IMR-90 (cell line): Measurements from ENCODE around the gene ACTA2. TPM values are rescaled to one million over a fixed set of nuclear protein-coding genes. Genes with fewer than 3 reads are reported as not detected.

ENCODE experiments used
- ATAC-seq: fragments of 200-7000 bp; cut with Tn5 transposase; 2 replicates; pipeline ENCODE4 v1.9.1; 2020; ENCODE audit warnings: low read depth, mild to moderate bottlenecking, moderate library complexity
- BruUV-seq: library from RNA; stranded (reverse); fragments of 400-500 nt; replicated peaks from 2 replicates; lab custom pipeline; 2021; lab: Mats Ljungman, UMichigan
- CTCF ChIA-PET: fragments of 300-600 bp; formaldehyde crosslinking; extraction: SDS; loops from one replicate; lab custom pipeline; 2021; ENCODE audit warnings: antibody characterized with exemption; lab: Yijun Ruan, JAX
- POLR2A ChIA-PET: fragments of 300-600 bp; sonication (Branson Sonifier 250); formaldehyde crosslinking; loops from one replicate; lab custom pipeline; 2022; ENCODE audit warnings: antibody characterized with exemption; ENCODE audit not compliant: unreplicated experiment; lab: Charles Lee
- DNase-seq: peaks from one replicate; pipeline ENCODE4 v3.0.0; 2013
- H2AFZ ChIP-seq: replicated peaks from 2 replicates; pipeline ENCODE3; 2013; ENCODE audit warnings: low read length, mild to moderate bottlenecking; ENCODE audit not compliant: poor library complexity
- H2AK5ac ChIP-seq: 2 replicates; pipeline ENCODE4 v1.6.1; 2013; ENCODE audit warnings: low read depth, low read length, inconsistent platforms
- H2AK9ac ChIP-seq: replicated peaks from 2 replicates; pipeline ENCODE3; 2013; ENCODE audit warnings: mild to moderate bottlenecking, low read depth, low read length, moderate library complexity; ENCODE audit not compliant: poor library complexity
- H2BK120ac ChIP-seq: 2 replicates; pipeline ENCODE4 v1.6.1; 2013; ENCODE audit warnings: low read depth, low read length, inconsistent platforms
- H2BK15ac ChIP-seq: 3 replicates; pipeline ENCODE4 v1.6.1; 2013; ENCODE audit warnings: low read depth, low read length, inconsistent platforms
- H2BK20ac ChIP-seq: 2 replicates; pipeline ENCODE4 v1.6.1; 2013; ENCODE audit warnings: low read depth, mild to moderate bottlenecking, inconsistent platforms, low read length, moderate library complexity
- H2BK5ac ChIP-seq: 2 replicates; pipeline ENCODE4 v1.6.1; 2013; ENCODE audit warnings: mild to moderate bottlenecking, low read depth, low read length, inconsistent platforms; ENCODE audit not compliant: poor library complexity, severe bottlenecking
- H3K14ac ChIP-seq: replicated peaks from 2 replicates; pipeline ENCODE4 v1.6.1; 2013; ENCODE audit warnings: low read depth, low read length, inconsistent platforms
- H3K18ac ChIP-seq: 2 replicates; pipeline ENCODE4 v1.6.1; 2013; ENCODE audit warnings: low read depth, low read length, control low read depth
- H3K23ac ChIP-seq: 2 replicates; pipeline ENCODE4 v1.6.1; 2013; ENCODE audit warnings: low read depth, low read length, inconsistent platforms
- H3K27ac ChIP-seq: 2 replicates; pipeline ENCODE4 v1.5.1; 2013; ENCODE audit warnings: mild to moderate bottlenecking, control low read depth, low read length; ENCODE audit not compliant: insufficient read depth
- H3K27me3 ChIP-seq: 2 replicates; pipeline ENCODE4 v1.6.1; 2013; ENCODE audit warnings: low read length; ENCODE audit not compliant: control insufficient read depth, insufficient read depth
- H3K36me3 ChIP-seq: 2 replicates; pipeline ENCODE4 v1.6.1; 2013; ENCODE audit warnings: low read length, mixed read lengths; ENCODE audit not compliant: control insufficient read depth, insufficient read depth
- H3K4ac ChIP-seq: 2 replicates; pipeline ENCODE4 v1.6.1; 2013; ENCODE audit warnings: low read depth, low read length, inconsistent platforms
- H3K4me1 ChIP-seq: 2 replicates; pipeline ENCODE4 v1.6.1; 2013; ENCODE audit warnings: low read length, mixed read lengths; ENCODE audit not compliant: control insufficient read depth, insufficient read depth
- H3K4me2 ChIP-seq: 2 replicates; pipeline ENCODE4 v1.6.1; 2013; ENCODE audit warnings: low read depth, mild to moderate bottlenecking, control low read depth, low read length, moderate library complexity
- H3K4me3 ChIP-seq: 2 replicates; pipeline ENCODE4 v1.5.1; 2013; ENCODE audit warnings: low read depth, mild to moderate bottlenecking, control low read depth, low read length, moderate library complexity; ENCODE audit not compliant: insufficient read depth
- H3K56ac ChIP-seq: 2 replicates; pipeline ENCODE4 v1.6.1; 2013; ENCODE audit warnings: low read length, inconsistent platforms; ENCODE audit not compliant: insufficient read depth; ENCODE audit errors: extremely low read depth
- H3K79me1 ChIP-seq, 2 experiments: 2 replicates each; pipeline ENCODE4 v1.6.1; 2013; ENCODE audit warnings: low read length in 2 of 2, inconsistent platforms in 1 of 2, low read depth in 1 of 2
- H3K9ac ChIP-seq: 2 replicates; pipeline ENCODE4 v1.6.1; 2013; ENCODE audit warnings: low read depth, low read length, control low read depth
- H3K9me1 ChIP-seq: 2 replicates; pipeline ENCODE4 v1.6.1; 2013; ENCODE audit warnings: low read length, inconsistent platforms; ENCODE audit not compliant: insufficient read depth
- H3K9me3 ChIP-seq: 2 replicates; pipeline ENCODE4 v1.6.1; 2013; ENCODE audit warnings: low read length; ENCODE audit not compliant: control insufficient read depth, insufficient read depth
- H4K20me1 ChIP-seq: 2 replicates; pipeline ENCODE4 v1.6.1; 2013; ENCODE audit warnings: low read length, inconsistent platforms; ENCODE audit not compliant: insufficient read depth
- H4K5ac ChIP-seq: 2 replicates; pipeline ENCODE4 v1.6.1; 2013; ENCODE audit warnings: mild to moderate bottlenecking, low read depth, low read length, control low read depth
- H4K8ac ChIP-seq, 2 experiments: 2 replicates each; pipeline ENCODE4 v1.6.1; 2013; ENCODE audit warnings: low read depth in 2 of 2, low read length in 2 of 2, control low read depth in 1 of 2, inconsistent platforms in 1 of 2
- H4K91ac ChIP-seq: 2 replicates; pipeline ENCODE4 v1.6.1; 2013; ENCODE audit warnings: low read depth, low read length, inconsistent platforms; ENCODE audit not compliant: insufficient read depth
- BHLHE40 ChIP-seq: fragments of 150-350 bp; IDR thresholded peaks from 2 replicates; pipeline ENCODE4 v1.6.1; 2016; ENCODE audit warnings: mild to moderate bottlenecking, low read depth, low read length
- CEBPB ChIP-seq: IDR thresholded peaks from 2 replicates; pipeline ENCODE4 v1.6.1; 2012; ENCODE audit warnings: low read depth, low read length, improper control_type of control experiment
- FOS ChIP-seq: fragments of 150-350 bp; IDR thresholded peaks from 2 replicates; pipeline ENCODE4 v1.6.1; 2016; ENCODE audit warnings: low read depth, low read length
- MAFK ChIP-seq: IDR thresholded peaks from 2 replicates; pipeline ENCODE4 v1.6.1; 2012; ENCODE audit warnings: low read depth, low read length, improper control_type of control experiment
- NFE2L2 ChIP-seq: fragments of 150-350 bp; IDR thresholded peaks from 2 replicates; pipeline ENCODE4 v1.6.1; 2016; ENCODE audit warnings: low read depth, mild to moderate bottlenecking, low read length
- RAD21 ChIP-seq: IDR thresholded peaks from 2 replicates; pipeline ENCODE4 v1.6.1; 2012; ENCODE audit warnings: low read length, improper control_type of control experiment
- SMC3 ChIP-seq: fragments of 150-350 bp; IDR thresholded peaks from 2 replicates; pipeline ENCODE4 v1.6.1; 2016; ENCODE audit warnings: low read depth, mild to moderate bottlenecking, antibody characterized with exemption, low read length, moderate library complexity
- WGBS, 2 experiments: methylation state at CpG; one replicate each; pipeline versions ENCODE4 v1.1.5 to v1.1.7; 2013; ENCODE audit warnings: missing lambda C conversion rate in 2 of 2; ENCODE audit not compliant: insufficient read length in 1 of 2; ENCODE audit errors: extremely low coverage in 2 of 2; 5-methylcytosine and 5-hydroxymethylcytosine counted together
- dilution Hi-C: fragments of 300-500 bp; cut with HindIII; formaldehyde crosslinking; loops from one replicate; pipeline ENCODE4 v1.14.3; 2018; ENCODE audit warnings: low sequenced_read_pairs; ENCODE audit not compliant: unreplicated experiment
- in situ Hi-C: fragments of 300-500 bp; cut with MboI; formaldehyde crosslinking; loops from 3 replicates; pipeline ENCODE4 v1.14.3; 2019; ENCODE audit warnings: low sequenced_read_pairs, inconsistent platforms, mixed read lengths
- intact Hi-C: fragments of 100-400 bp; cut with micrococcal nuclease; formaldehyde crosslinking; loops from 2 replicates; pipeline ENCODE4 v1.10.0; 2022
- polyA plus RNA-seq, 3 experiments: library from polyadenylated mRNA; depleted of rRNA; stranded (reverse); fragments of >200 nt; gene quantifications; 2 replicates each; pipeline ENCODE4 v1.2.3, GENCODE V29; 2012; ENCODE audit warnings: low replicate concordance in 1 of 3
- total RNA-seq: library from RNA; depleted of rRNA; stranded (reverse); fragments of >200 nt; gene quantifications from 2 replicates; pipeline ENCODE4 v1.2.3, GENCODE V29; 2012
- TF ChIP-seq, protein P1 (sequence below): fragments of 150-350 bp; IDR thresholded peaks from 2 replicates; pipeline ENCODE4 v1.6.1; 2017; ENCODE audit warnings: mild to moderate bottlenecking, antibody characterized with exemption, low read length, low read depth
- TF ChIP-seq, protein P2 (sequence below): fragments of 150-350 bp; IDR thresholded peaks from 2 replicates; pipeline ENCODE4 v1.6.1; 2016; ENCODE audit warnings: low read depth, mild to moderate bottlenecking, low read length, moderate library complexity, borderline replicate concordance

The ACTA2 gene
- total and polyA plus RNA-seq, 2 of the 4 experiments (the other 2 are of a cell fraction), result 978 to 1,235 TPM

DNA sequence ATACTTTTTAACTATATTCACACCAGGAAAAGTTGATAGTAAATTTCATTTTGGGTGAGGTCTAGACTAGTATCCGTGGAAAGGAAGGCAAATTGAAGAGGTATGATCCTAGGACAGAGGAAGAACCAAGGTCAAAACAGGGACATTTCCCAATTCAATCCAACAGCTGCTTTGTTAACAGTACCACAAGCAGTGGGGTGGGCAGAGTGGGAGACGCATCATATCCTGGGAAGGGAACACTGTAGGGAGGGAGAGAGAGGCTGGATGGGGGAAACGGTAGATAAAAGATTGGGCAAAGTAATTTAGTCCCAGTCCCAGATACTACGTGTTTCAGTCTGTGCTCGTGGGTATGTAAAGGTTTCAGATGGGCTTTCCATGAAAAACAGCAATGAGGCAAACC is 28.9 kb upstream of the ACTA2 start:
- CTCF ChIA-PET, result no interaction called here
- no TSS peak for BruUV-seq
- Histone ChIP-seq H4K8ac (0 out of 4 replicates have a peak overlapping the region, but pooled peaks of 1 of the 2 experiments have one; percentile 39), H3K4me2 (no peak overlapping the region), H2BK20ac (0 out of 2 replicates have a peak overlapping the region, but pooled peaks have one; percentile 14), H3K27ac (no peak overlapping the region), H3K79me1 (peaks cover 35 to 48% of the 10 kb centered on the region in 2 experiments), H3K18ac (no peak overlapping the region), H2AK9ac (peak overlapping the region; percentile 51), H2BK5ac (no peak overlapping the region), H2AFZ (no peak overlapping the region), H2BK15ac (peak overlapping the region; percentile 34; the same call in 1 of the 3 replicates), H3K23ac (no peak overlapping the region), H4K5ac (no peak overlapping the region), H3K4me3 (no peak overlapping the region), H3K14ac (peak overlapping the region; percentile 55; the same call in 1 of the 2 replicates), H2BK120ac (peak overlapping the region; percentile 12; the same call in 1 of the 2 replicates), H3K4me1 (peaks cover 10% of the 10 kb centered on the region), H3K4ac (no peak overlapping the region; the same call in 1 of the 2 replicates), H3K9ac (no peak overlapping the region), H2AK5ac (peak overlapping the region; percentile 27; the same call in 1 of the 2 replicates), H3K36me3 (no peaks in the 10 kb centered on the region; the same call in 1 of the 2 replicates), H3K9me1 (peaks cover 7% of the 10 kb centered on the region; the same call in 1 of the 2 replicates), H3K56ac (no peak overlapping the region), H4K91ac (no peak overlapping the region), H4K20me1 (0 out of 2 replicates have a peak, but pooled peaks cover 3% of the 10 kb centered on the region), H3K9me3 (no peaks in the 10 kb centered on the region), H3K27me3 (no peaks in the 10 kb centered on the region)
- no CpG with 5 or more reads among the region's 5 CpGs for WGBS, 2 experiments
- dilution Hi-C loops, result no loop called here
- no peak for TF ChIP-seq FOS
- TF ChIP-seq, protein P1, sequence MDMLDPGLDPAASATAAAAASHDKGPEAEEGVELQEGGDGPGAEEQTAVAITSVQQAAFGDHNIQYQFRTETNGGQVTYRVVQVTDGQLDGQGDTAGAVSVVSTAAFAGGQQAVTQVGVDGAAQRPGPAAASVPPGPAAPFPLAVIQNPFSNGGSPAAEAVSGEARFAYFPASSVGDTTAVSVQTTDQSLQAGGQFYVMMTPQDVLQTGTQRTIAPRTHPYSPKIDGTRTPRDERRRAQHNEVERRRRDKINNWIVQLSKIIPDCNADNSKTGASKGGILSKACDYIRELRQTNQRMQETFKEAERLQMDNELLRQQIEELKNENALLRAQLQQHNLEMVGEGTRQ, result no peak
- no peak for TF ChIP-seq CEBPB
- TF ChIP-seq NFE2L2, result no peak
- no peak for TF ChIP-seq RAD21
- TF ChIP-seq, protein P2, sequence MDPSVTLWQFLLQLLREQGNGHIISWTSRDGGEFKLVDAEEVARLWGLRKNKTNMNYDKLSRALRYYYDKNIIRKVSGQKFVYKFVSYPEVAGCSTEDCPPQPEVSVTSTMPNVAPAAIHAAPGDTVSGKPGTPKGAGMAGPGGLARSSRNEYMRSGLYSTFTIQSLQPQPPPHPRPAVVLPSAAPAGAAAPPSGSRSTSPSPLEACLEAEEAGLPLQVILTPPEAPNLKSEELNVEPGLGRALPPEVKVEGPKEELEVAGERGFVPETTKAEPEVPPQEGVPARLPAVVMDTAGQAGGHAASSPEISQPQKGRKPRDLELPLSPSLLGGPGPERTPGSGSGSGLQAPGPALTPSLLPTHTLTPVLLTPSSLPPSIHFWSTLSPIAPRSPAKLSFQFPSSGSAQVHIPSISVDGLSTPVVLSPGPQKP, result no peak
- no peak for TF ChIP-seq BHLHE40
- no peak for TF ChIP-seq SMC3
- TF ChIP-seq MAFK, result no peak
- intact Hi-C loops, result no loop called here
- POLR2A ChIA-PET, result interaction anchor here (0.8 kb wide), 1 partner anchor 29 kb away, joined by 3 read pairs; the partner anchor contains the start of gene ACTA2
- DNase-seq (no peak), ATAC-seq (no peak)
- in situ Hi-C loops, result loop anchor here (5.0 kb wide), 1 partner anchor 39 kb away; no protein-coding TSS in a partner anchor
